Right atrium auricular region (tissue), 2 donors: ENCODE data around the gene PTBP2. TPM values are rescaled to one million over a fixed set of nuclear protein-coding genes. Genes with fewer than 3 reads are reported as not detected.

ENCODE experiments used
- DNase-seq: peaks from one replicate; pipeline ENCODE4 v3.0.0-alpha.2; 2019; ENCODE audit warnings: low spot score
- H3K27ac ChIP-seq, 2 donors: fragments of 200-600 bp; sonication (generic); 1 replicate in 1 of 2; 2 replicates in 1 of 2; pipeline ENCODE4 v1.5.1; 2016 to 2019
- H3K27me3 ChIP-seq, 2 donors: fragments of 200-600 bp; sonication (generic); one replicate each; pipeline versions ENCODE4 v1.5.1 to v1.6.0; 2017 to 2019
- H3K36me3 ChIP-seq: fragments of 200-600 bp; sonication (generic); one replicate; pipeline ENCODE4 v1.5.1; 2016
- H3K4me1 ChIP-seq, 2 donors: fragments of 200-600 bp; sonication (generic); one replicate each; pipeline versions ENCODE4 v1.5.1 to v1.6.0; 2017 to 2019
- H3K4me3 ChIP-seq, 2 donors: fragments of 200-600 bp; sonication (generic); 1 replicate in 1 of 2; 2 replicates in 1 of 2; pipeline ENCODE4 v1.5.1; 2017 to 2019; ENCODE audit warnings: mild to moderate bottlenecking in 1 of 2, moderate library complexity in 1 of 2
- H3K9me3 ChIP-seq, 2 donors: fragments of 200-600 bp; sonication (generic); one replicate each; pipeline ENCODE4 v1.5.1; 2019
- total RNA-seq, 2 donors: library from RNA; depleted of rRNA; stranded (reverse); fragments of >200 nt; gene quantifications; one replicate each; pipeline ENCODE4 v1.1.0, GENCODE V29; 2016
- TF ChIP-seq, protein P1 (sequence below), 2 donors: fragments of 200-600 bp; sonication (generic); IDR thresholded peaks; one replicate each; pipeline ENCODE4 v1.5.1; 2019; ENCODE audit warnings: antibody characterized with exemption in 2 of 2

PTBP2 gene
- total RNA-seq, 2 donors from 2014 or later, result 15.9 to 21.9 TPM

DNA sequence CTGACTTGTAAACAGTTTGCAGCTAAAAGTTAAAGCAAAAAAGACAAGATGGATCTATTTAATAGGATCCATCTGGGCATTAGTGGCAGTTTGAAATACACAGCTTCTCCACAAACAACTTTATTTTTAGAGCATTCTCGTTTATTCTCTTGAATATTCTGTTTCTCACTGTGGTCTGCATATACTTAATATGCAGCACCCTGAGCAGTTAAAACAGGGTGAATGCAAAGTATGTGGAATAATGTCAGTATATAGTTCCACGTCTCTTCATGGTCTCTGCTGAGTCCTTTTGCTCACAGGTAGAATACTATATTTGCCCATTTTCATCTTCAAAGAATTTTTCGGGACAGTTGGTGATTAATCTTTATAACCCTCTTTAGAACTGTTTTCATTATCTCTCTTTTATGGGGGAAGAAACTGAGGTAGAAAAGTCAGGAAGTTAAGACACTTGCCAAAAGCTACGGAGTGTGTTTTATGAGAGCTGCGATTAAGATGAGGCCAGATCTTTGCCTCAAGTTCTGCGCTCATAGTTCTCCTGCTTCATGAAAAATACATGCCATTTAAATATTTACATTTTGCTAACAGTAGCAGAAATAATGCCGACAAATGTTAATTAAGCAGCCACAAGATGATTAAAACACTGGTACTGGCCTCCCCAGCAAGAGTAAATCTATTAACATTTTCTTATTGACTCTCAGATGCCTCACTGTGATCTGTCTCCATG is 115.6 kb downstream of the PTBP2 start:
- DNase-seq, result no peak
- TF ChIP-seq, protein P1, sequence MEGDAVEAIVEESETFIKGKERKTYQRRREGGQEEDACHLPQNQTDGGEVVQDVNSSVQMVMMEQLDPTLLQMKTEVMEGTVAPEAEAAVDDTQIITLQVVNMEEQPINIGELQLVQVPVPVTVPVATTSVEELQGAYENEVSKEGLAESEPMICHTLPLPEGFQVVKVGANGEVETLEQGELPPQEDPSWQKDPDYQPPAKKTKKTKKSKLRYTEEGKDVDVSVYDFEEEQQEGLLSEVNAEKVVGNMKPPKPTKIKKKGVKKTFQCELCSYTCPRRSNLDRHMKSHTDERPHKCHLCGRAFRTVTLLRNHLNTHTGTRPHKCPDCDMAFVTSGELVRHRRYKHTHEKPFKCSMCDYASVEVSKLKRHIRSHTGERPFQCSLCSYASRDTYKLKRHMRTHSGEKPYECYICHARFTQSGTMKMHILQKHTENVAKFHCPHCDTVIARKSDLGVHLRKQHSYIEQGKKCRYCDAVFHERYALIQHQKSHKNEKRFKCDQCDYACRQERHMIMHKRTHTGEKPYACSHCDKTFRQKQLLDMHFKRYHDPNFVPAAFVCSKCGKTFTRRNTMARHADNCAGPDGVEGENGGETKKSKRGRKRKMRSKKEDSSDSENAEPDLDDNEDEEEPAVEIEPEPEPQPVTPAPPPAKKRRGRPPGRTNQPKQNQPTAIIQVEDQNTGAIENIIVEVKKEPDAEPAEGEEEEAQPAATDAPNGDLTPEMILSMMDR (IDR thresholded peaks at IDR 0.05), result no peak
- H3K4me1 ChIP-seq, result no peaks in the 10 kb centered on the region
- no peaks in the 10 kb centered on the region for H3K9me3 ChIP-seq
- H3K36me3 ChIP-seq, result no peaks in the 10 kb centered on the region
- no peaks in the 10 kb centered on the region for H3K27me3 ChIP-seq
- no peak overlapping the region for H3K27ac ChIP-seq
- H3K4me3 ChIP-seq, result no peak overlapping the region

DNA sequence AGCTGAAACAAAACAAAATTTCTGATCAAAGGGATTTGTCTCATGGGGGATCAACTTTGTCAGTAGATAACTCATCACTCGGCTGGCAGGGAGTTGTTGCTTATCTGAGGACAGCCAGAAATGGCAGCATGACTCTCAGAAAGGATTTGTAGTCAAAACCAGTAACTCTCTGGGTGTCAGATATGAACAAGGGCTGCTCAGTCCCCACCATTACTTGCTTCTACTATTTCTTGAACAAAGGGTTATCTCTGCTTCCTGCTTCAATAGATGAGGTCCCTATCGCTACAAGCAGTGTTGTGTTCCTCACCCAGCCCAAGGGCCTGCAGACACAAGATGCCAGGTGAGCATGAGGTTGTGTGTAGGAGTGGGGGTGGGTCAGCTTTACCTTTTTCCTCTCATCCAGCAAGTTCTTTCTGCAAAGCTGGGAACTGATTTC is 116.2 kb downstream of the PTBP2 start:
- TF ChIP-seq, protein P1 (IDR thresholded peaks at IDR 0.05), result no peak
- Histone ChIP-seq H3K9me3 (no peaks in the 10 kb centered on the region), H3K4me1 (no peaks in the 10 kb centered on the region), H3K27ac (no peak overlapping the region), H3K27me3 (no peaks in the 10 kb centered on the region), H3K36me3 (no peaks in the 10 kb centered on the region), H3K4me3 (no peak overlapping the region)
- no peak for DNase-seq

DNA sequence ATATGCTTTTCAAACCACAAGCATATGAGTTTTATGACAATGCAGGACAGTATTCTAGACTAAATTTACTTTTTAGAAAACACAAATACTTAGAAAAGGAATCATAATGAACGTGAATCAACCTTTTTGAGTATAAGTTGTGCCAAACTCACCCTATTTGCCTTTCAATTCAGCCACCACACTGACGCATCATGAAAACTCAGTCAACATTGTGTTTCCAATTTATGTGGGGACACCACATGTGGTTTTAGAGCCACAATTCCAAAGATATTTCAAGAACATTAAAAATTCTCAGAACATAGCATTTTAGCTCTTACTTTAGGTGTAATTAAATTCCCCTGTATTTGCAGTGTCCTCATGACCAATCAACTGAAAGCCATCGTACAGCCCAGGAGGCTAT is 118.8 kb downstream of the PTBP2 start:
- no peak for DNase-seq
- Histone ChIP-seq H3K27ac (no peak overlapping the region), H3K4me1 (no peaks in the 10 kb centered on the region), H3K27me3 (no peaks in the 10 kb centered on the region), H3K4me3 (no peak overlapping the region), H3K9me3 (no peaks in the 10 kb centered on the region), H3K36me3 (no peaks in the 10 kb centered on the region)
- TF ChIP-seq, protein P1 (IDR thresholded peaks at IDR 0.05), result no peak

DNA sequence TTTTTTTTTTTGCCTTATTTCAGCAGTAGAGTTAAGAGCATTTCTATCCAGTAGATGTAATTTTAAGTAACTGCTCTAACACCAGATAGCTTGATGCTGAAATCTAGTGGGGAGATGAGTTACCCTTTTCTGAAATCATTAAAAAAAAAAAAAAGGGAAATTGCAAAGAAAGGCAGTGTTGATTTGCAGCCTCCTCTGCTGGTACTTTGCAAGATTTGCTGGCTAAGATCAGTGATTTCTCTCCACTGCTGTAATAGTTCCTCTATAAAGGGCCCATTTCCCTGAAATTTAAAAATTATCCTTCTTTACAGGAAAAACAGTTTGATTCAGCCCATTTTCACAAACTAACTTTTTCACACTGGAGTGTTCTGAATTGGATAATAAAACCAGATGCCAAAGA is 120.6 kb downstream of the PTBP2 start:
- no peaks in the 10 kb centered on the region for H3K27me3 ChIP-seq
- H3K27ac ChIP-seq, result no peak overlapping the region
- no peaks in the 10 kb centered on the region for H3K9me3 ChIP-seq
- no peaks in the 10 kb centered on the region for H3K36me3 ChIP-seq
- H3K4me3 ChIP-seq, result no peak overlapping the region
- TF ChIP-seq, protein P1 (IDR thresholded peaks at IDR 0.05), result no peak
- no peak for DNase-seq
- H3K4me1 ChIP-seq, result no peaks in the 10 kb centered on the region

DNA sequence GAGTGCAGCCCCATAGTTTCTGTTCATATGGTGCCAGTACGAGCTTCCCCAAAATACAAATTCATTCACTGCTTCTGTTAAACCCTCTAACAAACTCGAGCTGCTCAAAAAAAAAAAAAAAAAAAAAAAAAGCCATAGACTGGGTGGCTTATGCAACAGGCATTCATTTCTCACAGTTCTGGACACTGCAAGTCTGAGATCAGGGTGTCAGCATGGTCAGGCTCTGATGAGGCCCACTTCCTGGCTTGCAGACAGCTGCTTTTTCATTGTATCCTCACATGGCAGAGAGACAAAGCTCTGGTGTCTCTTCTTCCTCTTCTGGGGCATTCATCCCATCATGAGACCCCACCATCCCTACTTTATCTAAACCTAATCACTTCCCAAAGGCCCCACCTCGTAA is 121.6 kb downstream of the PTBP2 start:
- Histone ChIP-seq H3K27me3 (no peaks in the 10 kb centered on the region), H3K27ac (no peak overlapping the region), H3K9me3 (no peaks in the 10 kb centered on the region), H3K36me3 (no peaks in the 10 kb centered on the region), H3K4me3 (no peak overlapping the region), H3K4me1 (no peaks in the 10 kb centered on the region)
- DNase-seq, result no peak
- TF ChIP-seq, protein P1 (IDR thresholded peaks at IDR 0.05), result no peak

DNA sequence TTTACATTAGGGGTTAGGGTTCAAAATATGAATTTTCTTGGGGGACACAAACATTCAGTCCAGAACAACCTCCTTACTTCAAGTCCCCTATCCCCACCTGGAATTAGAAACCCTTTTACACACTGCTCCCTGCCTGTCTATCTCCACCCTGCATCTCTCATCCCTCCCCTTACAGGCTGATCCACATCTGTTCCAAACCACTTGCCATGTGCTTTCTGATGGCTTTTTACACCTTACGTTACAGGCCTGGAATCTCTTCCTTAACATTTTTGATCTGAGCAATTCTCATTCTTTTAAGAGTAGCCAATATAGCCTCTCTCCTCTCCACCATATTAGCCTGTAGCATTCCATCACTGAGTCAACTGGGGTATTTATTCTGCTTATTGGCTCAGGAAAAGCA is 122.0 kb downstream of the PTBP2 start:
- no peak overlapping the region for H3K4me3 ChIP-seq
- H3K27me3 ChIP-seq, result no peaks in the 10 kb centered on the region
- no peak for DNase-seq
- H3K27ac ChIP-seq, result no peak overlapping the region
- no peaks in the 10 kb centered on the region for H3K4me1 ChIP-seq
- no peaks in the 10 kb centered on the region for H3K9me3 ChIP-seq
- TF ChIP-seq, protein P1 (IDR thresholded peaks at IDR 0.05), result no peak
- H3K36me3 ChIP-seq, result no peaks in the 10 kb centered on the region
